Thyroid gland (tissue), 4 donors: ENCODE results near the gene NT5C3B. TPM values are rescaled to one million over a fixed set of nuclear protein-coding genes. Genes with fewer than 3 reads are reported as not detected.
"Not testable (repeated sequence)": the region's sequence is repeated elsewhere in the genome, so short reads cannot be mapped to it uniquely, and the experiment has no call there.

Source experiments
- DNase-seq, 2 donors: peaks; one replicate each; pipeline ENCODE4 v3.0.0-alpha.2; 2019
- H3K27ac ChIP-seq, 3 donors: fragments of 200-600 bp; sonication (generic); 1 replicate in 2 of 3; 2 replicates in 1 of 3; pipeline ENCODE4 v1.5.1; 2016 to 2019; ENCODE audit warnings: mild to moderate bottlenecking in 1 of 3, moderate library complexity in 1 of 3
- H3K27me3 ChIP-seq: fragments of 200-600 bp; sonication (generic); one replicate; pipeline ENCODE4 v1.5.1; 2019
- H3K36me3 ChIP-seq, 2 donors: fragments of 200-600 bp; sonication (generic); one replicate each; pipeline ENCODE4 v1.5.1; 2016 to 2019
- H3K4me1 ChIP-seq, 2 donors: fragments of 200-600 bp; sonication (generic); one replicate each; pipeline ENCODE4 v1.5.1; 2017 to 2019
- H3K4me3 ChIP-seq, 3 donors: fragments of 200-600 bp; sonication (generic); replicated peaks in 1 of 3; 1 replicate in 2 of 3; 2 replicates in 1 of 3; pipeline ENCODE4 v1.5.1; 2016; ENCODE audit warnings: mild to moderate bottlenecking in 1 of 3
- H3K9me3 ChIP-seq: fragments of 200-600 bp; sonication (generic); one replicate; pipeline ENCODE4 v1.5.1; 2017
- POLR2A ChIP-seq, 2 donors: fragments of 450-650 bp; IDR thresholded peaks; one replicate each; pipeline ENCODE4 v1.6.1; 2017; ENCODE audit warnings: antibody characterized with exemption in 2 of 2, mild to moderate bottlenecking in 2 of 2, moderate library complexity in 1 of 2
- WGBS, 2 donors: methylation state at CpG; one replicate each; pipeline ENCODE4 v1.1.5; 2017; 5-methylcytosine and 5-hydroxymethylcytosine counted together
- intact Hi-C: fragments of 100-400 bp; cut with DNase I; formaldehyde crosslinking; loops from one replicate; pipeline ENCODE4 v1.15.1; 2023
- small RNA-seq: library from RNA; depleted of rRNA; stranded (forward); fragments of <200 nt; gene quantifications from one replicate; pipeline ENCODE3, GENCODE V24; 2016
- total RNA-seq, 4 donors: library from RNA; depleted of rRNA; stranded (reverse); fragments of >200 nt; gene quantifications; one replicate each; pipeline ENCODE4 v1.2.3, GENCODE V29; 2016
- TF ChIP-seq, protein P1 (sequence below), 6 experiments: fragments of 200-600 bp in 3 of 6; fragments of 450-650 bp in 3 of 6; sonication (generic) in 3 of 6; IDR thresholded peaks; one replicate each; pipeline ENCODE4 v1.5.1; 2016 to 2019; ENCODE audit warnings: antibody characterized with exemption in 6 of 6, mild to moderate bottlenecking in 2 of 6, inconsistent platforms in 1 of 6, moderate library complexity in 1 of 6

NT5C3B gene
- total RNA-seq, 4 donors from 2014 or later, result 97.3 to 132 (median 110) TPM

DNA sequence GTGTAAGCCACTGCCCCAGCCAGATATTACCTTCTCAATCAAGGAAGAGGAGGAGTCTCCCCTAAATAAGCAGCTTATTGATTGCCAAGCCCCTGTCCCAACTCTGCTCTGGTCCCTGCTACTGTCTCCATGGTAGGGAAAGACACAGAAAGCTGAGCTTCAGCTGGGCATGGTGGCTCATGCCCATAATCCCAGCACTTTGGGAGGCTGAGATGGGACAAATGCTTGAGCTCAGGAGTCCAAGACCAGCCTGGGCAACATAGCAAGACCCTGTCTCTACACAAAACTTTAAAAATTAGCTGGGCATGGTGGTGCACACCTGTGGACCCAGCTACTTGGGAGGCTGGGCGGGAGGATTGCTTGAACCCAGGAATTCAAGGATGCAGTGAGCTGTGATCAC, 56.1 kb downstream of the NT5C3B start:
- Histone ChIP-seq H3K9me3 (no peaks in the 10 kb centered on the region), H3K27ac (peak overlapping the region; percentile 25 to 98 (median 49)), H3K36me3 (no peaks in the 10 kb centered on the region), H3K27me3 (no peaks in the 10 kb centered on the region), H3K4me3 (no peak overlapping the region), H3K4me1 (peaks cover 72 to 97% of the 10 kb centered on the region in 2 donors)
- WGBS, 2 donors, result 85 to 89% methylated on average over 1 of the region's 1 CpG
- no peak for TF ChIP-seq POLR2A (IDR thresholded peaks at IDR 0.05)
- TF ChIP-seq, protein P1, sequence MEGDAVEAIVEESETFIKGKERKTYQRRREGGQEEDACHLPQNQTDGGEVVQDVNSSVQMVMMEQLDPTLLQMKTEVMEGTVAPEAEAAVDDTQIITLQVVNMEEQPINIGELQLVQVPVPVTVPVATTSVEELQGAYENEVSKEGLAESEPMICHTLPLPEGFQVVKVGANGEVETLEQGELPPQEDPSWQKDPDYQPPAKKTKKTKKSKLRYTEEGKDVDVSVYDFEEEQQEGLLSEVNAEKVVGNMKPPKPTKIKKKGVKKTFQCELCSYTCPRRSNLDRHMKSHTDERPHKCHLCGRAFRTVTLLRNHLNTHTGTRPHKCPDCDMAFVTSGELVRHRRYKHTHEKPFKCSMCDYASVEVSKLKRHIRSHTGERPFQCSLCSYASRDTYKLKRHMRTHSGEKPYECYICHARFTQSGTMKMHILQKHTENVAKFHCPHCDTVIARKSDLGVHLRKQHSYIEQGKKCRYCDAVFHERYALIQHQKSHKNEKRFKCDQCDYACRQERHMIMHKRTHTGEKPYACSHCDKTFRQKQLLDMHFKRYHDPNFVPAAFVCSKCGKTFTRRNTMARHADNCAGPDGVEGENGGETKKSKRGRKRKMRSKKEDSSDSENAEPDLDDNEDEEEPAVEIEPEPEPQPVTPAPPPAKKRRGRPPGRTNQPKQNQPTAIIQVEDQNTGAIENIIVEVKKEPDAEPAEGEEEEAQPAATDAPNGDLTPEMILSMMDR (IDR thresholded peaks at IDR 0.05), result no peak
- intact Hi-C loops, result no loop called here
- DNase-seq, result no peak

DNA sequence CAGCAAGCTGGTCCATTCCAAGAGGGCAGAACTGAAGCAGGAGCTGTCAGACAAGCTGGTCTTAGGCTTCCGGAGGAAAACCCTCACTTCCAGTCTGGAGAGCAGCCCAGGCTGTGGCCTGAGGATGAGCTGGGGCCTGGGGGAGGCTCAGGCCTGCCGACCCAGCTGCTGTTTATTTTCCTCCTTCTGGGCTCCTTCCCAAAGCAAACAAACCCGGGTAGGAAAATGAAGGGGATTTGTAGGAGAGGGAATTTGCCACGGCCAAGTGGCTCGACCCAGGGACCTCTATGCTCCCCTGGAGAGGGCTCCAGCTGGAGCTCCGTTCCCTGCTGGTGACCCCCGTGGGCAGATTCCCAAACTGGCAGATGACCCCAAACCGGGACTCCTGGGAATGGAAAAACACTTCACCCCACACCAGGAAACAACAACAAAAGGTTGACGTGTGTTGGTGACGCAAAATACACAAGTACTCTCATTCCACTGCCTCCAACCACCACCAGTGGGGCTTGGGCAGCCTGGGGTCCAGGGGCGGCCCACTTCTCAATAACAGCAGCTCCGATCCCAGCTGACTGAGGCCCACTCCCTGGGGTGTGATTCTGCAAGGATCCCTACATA, 58.4 kb downstream of the NT5C3B start:
- peak; percentile 83 for DNase-seq
- intact Hi-C loops, result no loop called here
- Histone ChIP-seq H3K36me3 (no peaks in the 10 kb centered on the region), H3K27ac (peak overlapping the region; percentile 94 to 98 (median 96)), H3K27me3 (no peaks in the 10 kb centered on the region), H3K4me1 (peaks cover 74 to 97% of the 10 kb centered on the region in 2 donors), H3K9me3 (no peaks in the 10 kb centered on the region), H3K4me3 (no peak overlapping the region)
- peak in 1 of 2 donors; percentile 38 for TF ChIP-seq POLR2A (IDR thresholded peaks at IDR 0.05)
- TF ChIP-seq, protein P1 (IDR thresholded peaks at IDR 0.05), result peak in 2 of 6 experiments; percentile 10 to 15
- 3 to 26% methylated on average over 6 to 10 of the region's 12 CpGs for WGBS, 2 donors

DNA sequence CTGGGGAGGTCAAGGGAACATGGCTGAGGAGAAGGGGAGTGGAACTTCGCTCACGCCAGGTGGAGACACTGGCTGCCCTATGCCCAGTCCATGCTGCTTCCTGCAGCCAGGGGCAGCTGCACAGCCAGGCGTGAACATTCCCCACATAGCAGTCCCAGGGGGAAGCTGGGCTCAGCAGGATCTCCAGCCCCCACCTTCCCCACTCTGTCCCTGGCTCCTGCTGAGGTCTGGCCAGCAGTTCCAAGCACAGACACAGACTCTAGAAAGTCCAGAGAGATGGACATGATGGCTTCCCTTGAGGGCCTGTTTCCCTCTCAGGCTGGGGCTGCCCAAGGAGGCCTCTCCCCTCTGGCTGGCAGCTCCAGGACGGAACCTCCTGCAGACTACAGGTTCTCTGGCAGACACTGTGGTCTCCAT, 58.9 kb downstream of the NT5C3B start:
- peaks cover 74 to 97% of the 10 kb centered on the region in 2 donors for H3K4me1 ChIP-seq
- intact Hi-C loops, result no loop called here
- no peak overlapping the region for H3K4me3 ChIP-seq
- 3 to 46% methylated on average over 2 to 3 of the region's 4 CpGs for WGBS, 2 donors
- H3K27me3 ChIP-seq, result no peaks in the 10 kb centered on the region
- peak in 1 of 2 donors; percentile 23 for TF ChIP-seq POLR2A (IDR thresholded peaks at IDR 0.05)
- TF ChIP-seq, protein P1 (IDR thresholded peaks at IDR 0.05), result peak in 5 of 6 experiments; percentile 30 to 93 (median 80)
- DNase-seq, result peak; percentile 90 to 91
- H3K36me3 ChIP-seq, result no peaks in the 10 kb centered on the region
- H3K27ac ChIP-seq, result peak overlapping the region; percentile 94 to 98 (median 96)
- no peaks in the 10 kb centered on the region for H3K9me3 ChIP-seq

DNA sequence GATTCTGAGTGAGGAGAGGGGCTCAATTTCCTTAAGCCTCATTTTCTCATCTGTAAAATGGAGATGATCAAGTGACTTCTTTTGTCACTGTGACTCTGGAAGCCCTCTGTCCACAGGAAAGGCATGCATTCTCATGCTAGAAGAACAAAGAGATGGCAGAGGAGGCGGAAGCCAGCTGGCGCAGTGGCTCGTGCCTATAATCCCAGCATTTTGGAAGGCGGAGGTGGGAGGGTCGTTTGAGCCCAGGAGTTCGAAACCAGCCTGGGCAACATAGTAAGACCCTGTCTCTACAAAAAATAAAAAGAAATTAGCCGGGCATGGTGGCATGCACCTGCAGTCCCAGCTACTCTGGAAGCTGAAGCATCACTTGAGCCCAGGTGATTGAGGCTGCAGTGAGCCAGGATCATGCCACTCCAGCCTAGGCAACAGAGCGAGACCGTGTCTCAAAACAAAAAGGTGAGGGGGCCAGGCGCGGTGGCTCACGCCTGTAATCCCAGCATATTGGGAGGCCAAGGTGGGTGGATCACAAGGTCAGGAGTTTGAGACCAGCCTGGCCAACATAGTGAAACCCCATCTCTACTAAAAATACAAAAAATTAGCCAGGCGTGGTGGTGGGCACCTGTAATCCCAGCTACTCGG, 59.7 kb downstream of the NT5C3B start:
- Histone ChIP-seq H3K27ac (peak overlapping the region; percentile 94 to 98 (median 96)), H3K4me1 (peaks cover 71 to 95% of the 10 kb centered on the region in 2 donors)
- H3K9me3 ChIP-seq, H3K27me3 ChIP-seq, H3K4me3 ChIP-seq, H3K36me3 ChIP-seq, intact Hi-C loops: not testable (repeated sequence)
- 61 to 66% methylated on average over 14 of the region's 14 CpGs for WGBS, 2 donors
- DNase-seq, result peak; percentile 72 to 80

DNA sequence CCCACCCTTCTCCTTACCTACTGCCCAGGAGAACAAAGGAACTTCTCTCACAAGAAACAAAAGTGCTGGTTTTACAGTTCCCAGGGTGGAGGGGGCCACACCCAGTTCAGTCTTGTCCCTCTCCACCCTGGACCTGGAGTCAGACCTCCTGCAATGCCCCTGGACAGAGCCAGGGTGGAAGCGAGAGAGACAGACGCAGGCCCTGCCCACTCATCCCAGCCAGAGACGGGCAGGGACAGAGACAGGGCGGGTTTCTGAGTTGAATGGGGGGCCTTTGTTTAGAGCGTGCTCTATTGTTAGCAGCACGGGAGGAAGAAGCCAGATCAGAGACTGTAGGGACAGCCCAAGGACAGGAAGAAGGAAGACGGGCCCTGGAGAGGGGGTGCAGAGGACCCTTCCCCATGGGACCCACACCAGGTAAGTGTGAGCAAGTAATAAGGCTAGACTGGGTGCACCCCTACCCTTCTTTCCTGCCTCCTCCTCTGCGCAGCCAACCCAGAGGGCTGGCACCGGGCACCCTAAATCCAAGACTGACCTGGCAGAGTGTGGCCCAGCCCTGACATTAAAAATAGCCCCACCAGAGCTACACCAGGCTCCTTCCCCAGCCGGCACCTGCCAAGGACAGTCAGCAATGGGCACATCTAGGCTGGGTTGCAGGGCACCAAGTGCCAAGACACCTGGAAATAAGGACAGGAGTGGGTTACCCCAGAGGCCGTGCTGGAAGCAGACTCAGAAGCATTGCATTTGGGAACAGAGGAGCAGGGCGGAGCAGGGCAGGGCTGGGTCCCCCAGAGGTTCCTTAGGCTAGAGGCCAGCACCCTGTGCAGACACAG, 60.4 kb downstream of the NT5C3B start:
- Histone ChIP-seq H3K4me3 (no peak overlapping the region), H3K9me3 (no peaks in the 10 kb centered on the region), H3K36me3 (peaks cover 7 to 11% of the 10 kb centered on the region in 2 donors), H3K27ac (peak overlapping the region; percentile 4 to 98 (median 94)), H3K27me3 (no peaks in the 10 kb centered on the region), H3K4me1 (peaks cover 68 to 91% of the 10 kb centered on the region in 2 donors)
- no peak for DNase-seq
- TF ChIP-seq, protein P1 (IDR thresholded peaks at IDR 0.05), result no peak
- no peak for TF ChIP-seq POLR2A (IDR thresholded peaks at IDR 0.05)
- 81 to 92% methylated on average over 9 to 12 of the region's 12 CpGs for WGBS, 2 donors
- intact Hi-C loops, result no loop called here

Small RNA genes lying within 50 kb of the gene (small RNA-seq; reads per million reads assigned to genes)
- gene AC125257.2, result not detected

Other genes starting within 250 kb of the NT5C3B start
- 10 to 100 TPM in 1 of 4 donors, under 1 TPM in 1, not detected in 2; 0.22 to 12.4 TPM for gene KRT14, start 249.3 kb downstream of the NT5C3B start, total RNA-seq
- gene KRT16, start 223.5 kb downstream of the NT5C3B start, total RNA-seq, result 1 to 10 TPM in 2 of 4 donors, not detected in 2; 1.3 to 2.0 TPM
- under 1 TPM in 1 of 4 donors, not detected in 3; 0.56 TPM for gene KRT17, start 211.7 kb downstream of the NT5C3B start, total RNA-seq
- gene EIF1, start 147.3 kb downstream of the NT5C3B start, total RNA-seq, result 100 to 1,000 TPM; 119 to 171 (median 145) TPM
- not detected for gene GAST, start 123.9 kb downstream of the NT5C3B start, total RNA-seq
- gene HAP1, start 101.6 kb downstream of the NT5C3B start, total RNA-seq, result 10 to 100 TPM in 1 of 4 donors, 1 to 10 TPM in 2, under 1 TPM in 1; 0.94 to 12.7 (median 1.9) TPM
- 100 to 1,000 TPM; 127 to 356 (median 250) TPM for gene JUP, start 49.5 kb downstream of the NT5C3B start, total RNA-seq
- 10 to 100 TPM; 24.5 to 59.2 (median 34.9) TPM for gene P3H4, start 24.3 kb downstream of the NT5C3B start, total RNA-seq
- gene FKBP10, start 23.2 kb downstream of the NT5C3B start, total RNA-seq, result 10 to 100 TPM; 42.2 to 75.3 (median 60.4) TPM
- 1 to 10 TPM in 1 of 4 donors, under 1 TPM in 1, not detected in 2; 0.33 to 1.6 TPM for gene KLHL10, start 1.6 kb upstream of the NT5C3B start, total RNA-seq
- 10 to 100 TPM; 46.0 to 60.7 (median 46.9) TPM for gene KLHL11, start 29.2 kb upstream of the NT5C3B start, total RNA-seq
- 10 to 100 TPM; 62.6 to 85.2 (median 78.8) TPM for gene ACLY, start 82.7 kb upstream of the NT5C3B start, total RNA-seq
- 1 to 10 TPM; 3.0 to 8.2 (median 3.8) TPM for gene ODAD4, start 94.4 kb upstream of the NT5C3B start, total RNA-seq
- 10 to 100 TPM; 41.8 to 65.2 (median 53.8) TPM for gene CNP, start 130.6 kb upstream of the NT5C3B start, total RNA-seq
- gene DNAJC7, start 181.2 kb upstream of the NT5C3B start, total RNA-seq, result 10 to 100 TPM; 62.6 to 84.0 (median 65.6) TPM
- gene NKIRAS2, start 183.9 kb upstream of the NT5C3B start, total RNA-seq, result 10 to 100 TPM; 23.6 to 34.6 (median 26.6) TPM
- 1 to 10 TPM; 1.2 to 3.7 (median 2.1) TPM for gene C17orf113, start 214.4 kb upstream of the NT5C3B start, total RNA-seq